GM21619 (cell line): ENCODE data around the gene RET.

Source experiments
- ATAC-seq: cut with Tn5 transposase; IDR thresholded peaks from one replicate; pipeline ENCODE4 v1.9.1; 2021; ENCODE audit not compliant: unreplicated experiment

RET gene

DNA sequence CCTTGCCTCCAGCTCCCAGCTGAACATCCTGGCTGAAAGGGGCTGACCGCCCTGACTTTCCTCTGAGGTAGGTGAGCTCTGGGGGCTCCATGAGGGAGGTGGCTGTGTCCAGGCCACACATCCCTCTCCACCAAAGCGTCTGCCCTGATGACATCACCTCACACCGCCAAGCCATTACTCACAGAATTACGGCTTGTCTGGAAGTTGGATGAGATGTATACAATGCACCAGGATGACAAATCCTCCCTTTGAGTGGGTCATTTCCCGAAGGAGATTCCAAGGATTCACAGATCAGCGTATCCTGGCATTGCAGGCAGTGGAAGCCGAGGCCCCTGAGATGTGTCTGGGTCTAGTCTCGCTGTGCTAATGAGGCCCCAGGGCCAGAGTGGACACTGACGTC, 15.1 kb upstream of the RET start:
- ATAC-seq, result no peak

DNA sequence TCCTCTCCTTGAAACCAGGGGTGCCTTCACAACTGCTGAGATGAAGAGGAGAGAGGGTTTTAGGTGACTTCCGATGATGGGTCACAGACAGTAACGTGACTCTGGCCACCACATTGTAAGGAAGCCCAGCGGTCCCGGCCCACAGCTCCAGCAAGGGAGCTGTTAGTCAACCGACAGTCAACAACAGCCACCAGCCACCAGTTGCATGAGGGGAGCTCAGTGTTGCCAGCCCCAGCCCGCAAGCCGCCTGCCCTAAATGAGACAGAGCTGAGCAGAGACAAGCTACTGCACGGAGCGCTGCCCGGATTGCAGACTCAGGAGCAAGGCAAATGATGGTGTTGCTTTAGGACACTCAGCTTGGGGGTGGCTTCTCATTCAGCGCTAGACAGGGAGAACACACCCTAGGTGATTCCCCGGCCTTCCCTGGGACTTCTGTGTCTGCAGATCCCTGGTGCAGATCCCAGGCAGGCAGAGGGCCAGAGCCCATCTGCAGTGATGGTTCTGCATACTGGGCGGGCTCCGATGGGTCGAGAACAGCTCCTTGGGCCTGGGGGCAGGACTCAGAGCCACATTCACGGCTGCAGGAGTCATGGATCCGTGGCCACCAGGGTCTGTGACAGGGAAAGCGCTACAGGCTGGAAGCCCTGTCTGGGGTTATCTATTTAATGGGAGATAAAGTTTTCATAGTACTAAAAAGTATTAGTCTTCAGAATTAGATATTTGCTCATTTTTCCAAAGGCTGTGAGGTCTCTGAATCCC, 14.3 kb upstream of the RET start:
- no peak for ATAC-seq

DNA sequence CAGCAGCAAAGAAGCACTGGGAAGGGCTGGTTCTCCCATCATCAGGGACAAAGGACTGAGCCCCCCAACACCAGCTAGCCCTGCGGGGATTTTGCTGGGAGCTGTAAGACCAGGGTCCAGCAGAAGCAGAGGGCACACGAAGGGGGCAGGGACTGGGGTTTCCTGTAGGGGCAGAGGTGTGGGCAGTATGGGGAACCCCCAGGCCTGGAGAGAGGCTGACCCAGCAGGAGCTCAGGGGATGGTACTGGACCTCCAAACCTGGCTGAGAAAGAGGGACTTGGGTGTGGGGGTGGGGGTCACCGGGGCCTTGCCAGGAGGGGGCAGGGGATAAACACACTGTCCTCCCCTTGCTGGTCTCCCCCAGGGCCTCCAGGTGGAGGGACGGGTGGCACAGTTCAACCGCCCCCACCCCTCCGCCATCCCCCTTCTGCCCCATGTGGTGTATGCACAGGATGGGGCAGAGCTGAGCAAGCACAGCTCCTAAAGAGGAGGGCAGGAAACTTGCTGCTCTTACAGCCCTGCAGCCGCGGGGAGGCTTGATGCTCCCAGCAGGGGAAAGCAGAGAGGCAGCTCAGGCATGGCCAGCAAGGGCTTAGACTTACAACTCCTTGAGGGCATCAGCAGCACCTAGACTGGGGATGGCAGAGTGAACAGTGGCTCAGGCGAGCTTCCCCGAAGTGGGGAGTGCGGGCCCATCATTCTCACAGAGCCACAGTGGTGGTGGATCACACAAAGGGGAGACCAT, 12.4 kb upstream of the RET start:
- no peak for ATAC-seq

- no peak for ATAC-seq
These were observed 11.6 kb upstream of the RET start for GRCh38 chr10:43065234-43065633.

DNA sequence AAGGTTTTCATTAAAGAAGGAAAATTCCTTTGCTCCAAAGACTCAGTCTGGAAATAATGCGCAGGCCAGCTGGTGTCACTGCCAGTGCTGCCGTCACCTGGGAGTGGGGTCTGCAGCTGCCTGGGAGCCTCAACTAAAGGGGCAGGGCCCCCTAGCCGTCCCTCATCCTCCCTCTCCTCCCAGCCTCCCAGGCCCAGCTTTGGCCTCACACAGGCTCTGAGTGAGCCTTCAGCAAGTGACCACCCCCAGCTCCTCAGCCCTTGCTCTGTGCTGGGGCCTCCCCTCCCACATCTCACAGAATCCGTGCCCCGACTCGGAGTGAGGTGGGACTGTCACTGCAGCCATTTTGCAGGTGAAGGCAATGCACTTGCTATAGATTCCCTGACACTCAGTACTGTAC, 11.1 kb upstream of the RET start:
- ATAC-seq, result no peak

GRCh38 chr10:43066481-43066880, 10.4 kb upstream of the RET start:
- ATAC-seq, result no peak

DNA sequence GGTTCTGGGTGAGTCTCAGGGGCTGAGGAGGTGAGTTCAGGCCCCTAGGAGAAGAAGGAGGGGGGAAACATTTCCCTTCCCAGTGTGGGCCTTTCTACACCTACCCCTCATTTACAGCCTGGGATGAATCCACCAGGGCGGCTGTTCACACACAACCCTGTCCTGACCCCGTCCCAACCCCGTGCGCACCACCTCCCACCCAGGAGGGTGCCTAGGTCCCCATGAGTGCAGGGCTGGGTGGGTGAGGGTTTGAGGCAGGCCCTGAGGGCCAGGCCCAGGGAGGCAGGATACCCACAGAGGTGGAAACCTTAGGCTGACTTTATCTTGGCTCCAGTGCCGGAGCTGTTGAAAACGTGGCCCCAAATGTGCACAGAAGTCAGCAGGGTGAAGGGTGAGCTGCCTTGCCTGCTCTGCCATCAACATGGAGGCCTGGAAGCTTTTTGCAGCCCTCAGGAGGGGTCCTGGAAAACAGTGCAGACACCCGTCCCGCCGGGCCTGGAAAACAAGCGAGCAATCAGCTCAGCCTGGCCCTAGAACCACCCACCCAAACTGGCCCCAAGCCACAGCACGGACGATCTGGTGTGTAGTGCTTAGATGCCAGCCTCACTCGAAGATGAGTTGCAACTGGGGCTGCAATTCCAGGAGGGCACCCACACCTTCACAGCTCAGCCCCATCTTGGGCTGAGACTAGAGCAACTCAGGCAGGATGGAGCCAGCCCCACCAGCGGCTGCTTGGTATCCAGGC, 9.3 kb upstream of the RET start:
- ATAC-seq, result no peak

- ATAC-seq, result no peak
These were observed 8.8 kb upstream of the RET start for GRCh38 chr10:43068136-43068395.

- ATAC-seq, result no peak
These were observed 8.2 kb upstream of the RET start for GRCh38 chr10:43068471-43069210.

- ATAC-seq, result no peak
These were observed 7.7 kb upstream of the RET start for GRCh38 chr10:43069211-43069515.

- no peak for ATAC-seq
These were observed 7.3 kb upstream of the RET start for GRCh38 chr10:43069579-43069978.

- ATAC-seq, result no peak
These were observed 6.5 kb upstream of the RET start for GRCh38 chr10:43070121-43071085.

- no peak for ATAC-seq
These were observed 4.8 kb upstream of the RET start for GRCh38 chr10:43071865-43072650.

DNA sequence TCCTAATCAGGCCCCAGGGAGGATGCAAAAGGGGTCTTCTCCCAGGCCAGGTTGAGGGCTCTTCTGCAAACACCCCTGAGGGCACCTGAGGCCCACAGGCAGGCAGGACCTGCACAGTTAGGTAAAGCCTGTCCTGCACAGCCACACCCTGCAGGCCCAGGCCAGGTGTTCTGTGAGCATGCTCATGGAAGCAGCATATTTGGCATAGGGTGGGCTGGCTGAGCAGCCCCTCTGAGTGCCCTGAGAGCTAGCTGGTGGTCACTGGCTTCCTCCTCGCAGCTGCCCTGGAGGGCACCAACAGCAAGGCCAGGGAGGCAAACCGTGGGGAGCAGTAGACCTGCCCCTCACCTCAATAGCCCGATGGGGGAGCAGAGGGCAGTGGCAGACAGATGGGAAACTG, 3.7 kb upstream of the RET start:
- ATAC-seq, result no peak

DNA sequence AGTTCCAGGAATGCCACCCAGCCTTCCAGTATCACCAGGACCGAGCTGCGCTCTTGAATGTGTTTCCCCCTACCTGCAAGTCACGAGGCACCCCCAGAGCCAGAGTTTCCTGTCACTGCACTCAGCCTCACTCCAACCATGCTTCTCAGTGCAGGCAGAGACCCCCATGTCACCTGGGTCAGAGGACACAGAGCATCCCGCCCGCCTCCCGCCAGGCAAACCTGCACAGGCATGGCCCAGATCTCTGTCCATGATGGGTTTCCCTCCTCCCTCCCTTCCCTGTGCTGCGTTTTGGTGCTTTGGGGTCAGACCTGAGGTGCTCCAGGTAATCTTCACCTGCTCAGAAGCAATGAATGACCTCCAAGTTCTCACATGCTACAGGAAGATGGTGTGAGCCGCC, 3.1 kb upstream of the RET start:
- ATAC-seq, result no peak

- ATAC-seq, result no peak
These were observed 2.5 kb upstream of the RET start for GRCh38 chr10:43074409-43074808.

DNA sequence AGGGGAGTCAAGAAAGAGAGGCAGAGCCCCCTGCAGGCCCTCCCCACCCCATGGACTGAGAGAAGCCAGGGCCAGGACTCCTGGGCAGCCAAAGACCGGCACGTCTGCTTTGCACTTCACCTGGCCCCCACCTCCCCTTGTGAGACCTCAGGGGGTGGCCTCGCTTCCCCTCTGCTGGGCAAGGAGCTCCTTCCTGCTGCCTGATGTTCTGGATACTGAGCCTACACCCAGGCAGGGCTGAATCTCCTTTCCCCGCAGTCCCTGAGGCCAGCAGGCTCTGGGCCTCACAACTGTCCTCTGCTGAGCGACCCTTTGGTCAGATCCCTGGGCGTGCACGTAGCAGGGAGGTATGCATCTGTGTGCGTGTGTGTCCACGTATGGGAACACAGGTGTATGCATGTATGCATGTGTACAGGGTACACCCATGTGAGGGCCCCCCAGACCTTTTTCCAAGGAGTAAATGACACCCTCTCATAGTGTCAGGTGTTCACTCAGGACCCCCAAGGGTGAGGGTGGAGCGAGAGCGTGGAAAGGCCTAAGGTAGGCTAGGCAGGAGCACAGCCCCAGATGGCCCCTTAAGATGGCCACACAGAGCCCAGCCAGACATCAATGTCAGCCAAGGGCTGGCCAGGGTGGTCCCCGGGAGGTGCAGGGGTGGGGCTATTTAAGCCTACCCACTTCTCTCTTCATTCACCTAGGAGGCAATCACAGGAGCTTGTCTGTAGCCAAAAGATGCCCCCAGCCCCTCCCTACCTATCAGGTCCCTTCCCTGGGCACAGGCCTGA, 1.9 kb upstream of the RET start:
- no peak for ATAC-seq

DNA sequence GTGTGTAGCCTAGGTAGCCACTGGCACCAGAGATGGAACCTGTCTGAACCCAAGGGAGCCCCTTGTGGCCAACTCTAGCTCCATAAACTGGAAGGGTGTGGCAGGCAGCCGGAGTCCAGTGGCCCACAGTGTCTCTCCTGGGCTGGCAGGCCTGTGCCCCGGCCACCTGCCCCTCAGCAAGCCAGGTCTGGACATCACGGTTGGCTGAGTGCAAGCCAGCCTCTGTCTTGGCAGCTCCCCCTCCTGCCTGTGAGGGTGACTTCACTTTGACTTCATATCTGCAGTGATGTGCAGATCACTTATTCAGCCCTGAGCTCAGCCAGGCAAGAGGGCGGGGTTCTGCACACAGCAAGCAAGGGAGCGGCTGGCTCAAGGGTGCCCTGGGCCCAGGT, 1.3 kb upstream of the RET start:
- ATAC-seq, result no peak

DNA sequence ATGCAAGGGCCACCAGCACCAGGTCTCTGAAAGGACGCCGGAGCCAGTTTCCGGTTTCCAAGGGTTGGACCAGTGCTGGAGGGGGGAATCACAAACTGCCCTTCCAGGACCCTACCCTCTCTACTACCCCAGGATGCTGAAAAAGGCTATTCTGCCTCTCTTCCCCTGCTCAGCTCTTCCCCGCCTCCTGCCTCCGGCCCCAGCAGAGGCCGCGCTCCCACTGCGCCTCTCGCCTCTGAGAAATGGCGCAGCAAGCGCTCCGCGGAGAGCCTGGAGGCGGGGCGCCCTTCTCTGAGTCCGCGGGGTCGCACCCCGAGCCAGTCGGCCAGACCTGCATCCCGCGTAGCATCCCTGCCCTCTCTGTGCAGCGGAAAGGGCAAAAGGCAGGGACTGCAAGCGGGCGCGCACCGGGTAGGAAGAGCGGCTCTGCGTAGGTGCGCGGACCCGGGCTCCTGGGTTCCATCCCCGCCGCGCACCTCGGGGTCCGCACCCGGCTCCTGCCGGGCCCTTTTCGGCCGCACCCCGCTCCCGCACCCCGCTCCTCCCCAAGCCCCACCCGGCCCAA, 476 bp upstream of the RET start:
- ATAC-seq, result no peak
